ENCODE measurements around the gene GPR4. TPM values are rescaled to one million over a fixed set of nuclear protein-coding genes. Genes with fewer than 3 reads are reported as not detected.
A peak's percentile ranks its signal among the peaks of the same experiment; 100 is the strongest.

GPR4 gene
- total RNA-seq, 1 donor from 2014 or later: not detected

GRCh38 chr19:45638930-45639729 is 37.1 kb upstream of the GPR4 start, which contains the start of gene EML2:
EML2 (minus strand) TSS chr19:45639397; CDS start chr19:45639376, 21 bp downstream.
- Mint-ChIP-seq H3K4me1 (peaks cover 42% of the 10 kb centered on the region), H3K4me3 (peak within 1 kb of the TSS; percentile 92), H3K36me3 (ENCODE audit: low read depth) (no peaks in the 10 kb centered on the region), H3K27ac (ENCODE audit: unreplicated experiment) (no peak within 1 kb of the TSS), H3K27me3 (ENCODE audit: low read depth) (peaks cover 12% of the 10 kb centered on the region), H3K9me3 (no peaks in the 10 kb centered on the region)
- DNase-seq (ENCODE audit: low read depth, low spot score): peak; percentile 47
- TF ChIP-seq, protein P1, sequence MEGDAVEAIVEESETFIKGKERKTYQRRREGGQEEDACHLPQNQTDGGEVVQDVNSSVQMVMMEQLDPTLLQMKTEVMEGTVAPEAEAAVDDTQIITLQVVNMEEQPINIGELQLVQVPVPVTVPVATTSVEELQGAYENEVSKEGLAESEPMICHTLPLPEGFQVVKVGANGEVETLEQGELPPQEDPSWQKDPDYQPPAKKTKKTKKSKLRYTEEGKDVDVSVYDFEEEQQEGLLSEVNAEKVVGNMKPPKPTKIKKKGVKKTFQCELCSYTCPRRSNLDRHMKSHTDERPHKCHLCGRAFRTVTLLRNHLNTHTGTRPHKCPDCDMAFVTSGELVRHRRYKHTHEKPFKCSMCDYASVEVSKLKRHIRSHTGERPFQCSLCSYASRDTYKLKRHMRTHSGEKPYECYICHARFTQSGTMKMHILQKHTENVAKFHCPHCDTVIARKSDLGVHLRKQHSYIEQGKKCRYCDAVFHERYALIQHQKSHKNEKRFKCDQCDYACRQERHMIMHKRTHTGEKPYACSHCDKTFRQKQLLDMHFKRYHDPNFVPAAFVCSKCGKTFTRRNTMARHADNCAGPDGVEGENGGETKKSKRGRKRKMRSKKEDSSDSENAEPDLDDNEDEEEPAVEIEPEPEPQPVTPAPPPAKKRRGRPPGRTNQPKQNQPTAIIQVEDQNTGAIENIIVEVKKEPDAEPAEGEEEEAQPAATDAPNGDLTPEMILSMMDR (conservative IDR thresholded peaks at IDR 0.05): no peak

GRCh38 chr19:45637890-45638667 is 36.1 kb upstream of the GPR4 start:
- peak overlapping the region; percentile 92 for H3K4me3 Mint-ChIP-seq
- H3K36me3 Mint-ChIP-seq (ENCODE audit: low read depth): no peaks in the 10 kb centered on the region
- no peaks in the 10 kb centered on the region for H3K9me3 Mint-ChIP-seq
- H3K27me3 Mint-ChIP-seq (ENCODE audit: low read depth): peaks cover 3% of the 10 kb centered on the region
- H3K27ac Mint-ChIP-seq (ENCODE audit: unreplicated experiment): no peak overlapping the region
- H3K4me1 Mint-ChIP-seq: peaks cover 33% of the 10 kb centered on the region
- TF ChIP-seq, protein P1 (conservative IDR thresholded peaks at IDR 0.05): no peak
- no peak for DNase-seq (ENCODE audit: low read depth, low spot score)

DNA sequence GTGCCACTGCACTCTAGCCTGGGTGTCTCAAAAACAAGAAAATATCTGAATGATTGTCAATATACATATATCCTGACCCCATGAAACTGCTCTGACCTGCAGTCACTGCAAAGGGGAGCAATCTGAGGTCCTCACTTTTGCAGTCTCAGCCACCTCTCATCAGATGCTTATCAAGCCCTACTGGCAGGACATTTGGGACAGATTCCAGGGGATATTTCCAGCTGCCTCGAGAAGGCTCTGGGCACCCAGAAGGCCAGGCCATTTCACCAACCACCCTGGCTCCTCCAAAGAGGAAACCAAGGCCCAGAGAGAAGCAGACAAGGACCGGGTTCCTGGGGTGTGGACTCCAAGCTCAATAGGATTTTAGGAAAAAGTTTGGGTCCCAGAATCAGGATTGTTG is 34.9 kb upstream of the GPR4 start:
- no peak for DNase-seq (ENCODE audit: low read depth, low spot score)
- Mint-ChIP-seq H3K27me3 (ENCODE audit: low read depth) (no peaks in the 10 kb centered on the region), H3K9me3 (no peaks in the 10 kb centered on the region), H3K36me3 (ENCODE audit: low read depth) (no peaks in the 10 kb centered on the region), H3K4me1 (peaks cover 30% of the 10 kb centered on the region), H3K27ac (ENCODE audit: unreplicated experiment) (no peak overlapping the region), H3K4me3 (no peak overlapping the region)
- TF ChIP-seq, protein P1 (conservative IDR thresholded peaks at IDR 0.05): no peak

DNA sequence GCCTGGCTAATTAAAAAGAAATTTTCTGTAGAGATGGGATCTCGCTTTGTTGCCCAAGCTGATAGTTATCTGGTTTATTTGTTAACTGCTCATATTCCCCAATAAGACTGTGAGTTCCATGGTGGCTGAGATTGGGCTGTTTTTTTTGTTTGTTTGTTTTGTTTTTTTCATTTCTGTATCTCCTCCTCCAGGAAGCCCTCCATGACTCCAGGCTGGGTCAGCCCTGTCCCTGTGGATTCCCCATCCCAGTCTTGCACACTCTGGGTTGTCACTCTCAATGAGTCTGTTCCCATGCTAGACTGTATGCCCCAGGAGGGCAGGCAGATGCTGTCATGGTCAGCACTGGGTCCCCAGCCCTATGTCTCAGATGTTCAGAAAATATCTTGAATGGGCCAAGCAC is 34.3 kb upstream of the GPR4 start:
- H3K4me1 Mint-ChIP-seq: peaks cover 26% of the 10 kb centered on the region
- H3K9me3 Mint-ChIP-seq: no peaks in the 10 kb centered on the region
- H3K27me3 Mint-ChIP-seq (ENCODE audit: low read depth): no peaks in the 10 kb centered on the region
- no peak for DNase-seq (ENCODE audit: low read depth, low spot score)
- TF ChIP-seq, protein P1 (conservative IDR thresholded peaks at IDR 0.05): no peak
- H3K4me3 Mint-ChIP-seq: no peak overlapping the region
- no peaks in the 10 kb centered on the region for H3K36me3 Mint-ChIP-seq (ENCODE audit: low read depth)
- H3K27ac Mint-ChIP-seq (ENCODE audit: unreplicated experiment): no peak overlapping the region

GRCh38 chr19:45632468-45633196 is 30.6 kb upstream of the GPR4 start:
- Mint-ChIP-seq H3K9me3 (no peaks in the 10 kb centered on the region), H3K4me3 (no peak overlapping the region), H3K4me1 (peaks cover 7% of the 10 kb centered on the region), H3K27me3 (ENCODE audit: low read depth) (no peaks in the 10 kb centered on the region), H3K36me3 (ENCODE audit: low read depth) (no peaks in the 10 kb centered on the region), H3K27ac (ENCODE audit: unreplicated experiment) (no peak overlapping the region)
- TF ChIP-seq, protein P1 (conservative IDR thresholded peaks at IDR 0.05): no peak
- peak; percentile 74 for DNase-seq (ENCODE audit: low read depth, low spot score)
